Measurements from ENCODE around the gene ZNF784. TPM values are rescaled to one million over a fixed set of nuclear protein-coding genes. Genes with fewer than 3 reads are reported as not detected.

ZNF784 gene, protein sequence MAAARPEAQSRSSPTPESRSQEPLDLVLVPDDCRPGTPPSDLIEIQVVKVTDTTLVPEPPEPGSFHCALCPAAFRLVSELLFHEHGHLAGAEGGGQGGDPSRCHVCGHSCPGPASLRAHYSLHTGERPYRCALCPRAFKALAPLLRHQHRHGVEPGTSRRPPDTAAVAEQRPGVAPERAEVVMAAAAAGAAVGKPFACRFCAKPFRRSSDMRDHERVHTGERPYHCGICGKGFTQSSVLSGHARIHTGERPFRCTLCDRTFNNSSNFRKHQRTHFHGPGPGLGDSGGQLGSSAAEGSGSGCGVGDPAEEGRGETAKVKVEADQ
- total RNA-seq (2014; rRNA removed; shearing (Covaris generic)): 1.7 and 1.8 TPM in 2 replicates
- polyA plus RNA-seq (2015; cell fraction: cytosol; rRNA removed): 1.5 and 1.7 TPM in 2 replicates
- 1.0 and 3.2 TPM in 2 replicates for polyA plus RNA-seq (2015; cell fraction: nucleus; rRNA removed)

DNA sequence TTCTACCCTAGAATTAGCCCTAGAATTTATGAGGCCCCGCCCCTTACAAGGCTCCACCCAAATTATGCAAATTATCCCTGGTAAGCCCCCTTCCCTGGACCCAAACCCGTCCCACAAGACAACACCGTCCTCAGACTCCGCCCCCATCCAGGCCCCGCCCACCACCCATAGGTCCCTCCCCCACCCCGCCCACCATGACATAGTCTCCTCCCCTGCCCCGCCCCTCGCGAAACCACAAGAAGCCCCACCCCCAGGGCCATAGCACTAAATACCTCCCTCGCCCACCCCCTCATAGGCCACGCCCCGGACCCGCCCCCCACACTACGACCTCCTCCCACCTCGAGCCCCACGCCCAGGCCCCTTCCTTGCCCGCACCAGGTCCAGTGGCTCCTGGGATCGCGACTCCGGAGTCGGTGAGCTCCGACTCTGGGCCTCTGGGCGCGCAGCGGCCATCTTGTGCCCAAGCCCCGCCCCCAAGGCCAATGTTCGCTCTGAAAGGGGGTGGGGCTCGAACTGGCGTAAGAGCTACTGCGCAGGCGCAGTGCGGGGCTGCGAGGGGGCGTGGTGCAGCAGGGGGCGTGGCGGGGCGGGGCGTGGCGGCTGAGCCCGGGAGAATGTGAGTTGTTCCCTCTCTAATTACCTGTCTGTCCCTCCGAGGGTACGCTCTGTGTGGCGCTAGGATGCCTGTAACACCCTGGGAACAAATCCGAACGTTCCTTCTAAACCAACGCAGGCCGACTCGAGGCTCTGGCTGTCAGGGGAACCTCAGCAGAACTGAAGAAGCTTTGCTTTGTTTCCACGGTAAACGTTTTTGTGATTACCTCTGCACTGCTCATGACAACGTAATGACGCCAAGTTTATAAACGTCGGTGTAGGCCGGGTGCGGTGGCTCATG, at the start of gene ZNF784:
Gene ZNF784, minus strand, starts transcription at position 458 of the 895 bp plus-strand sequence. Its CDS starts 5 bp downstream, at position 453.
- DNase-seq (ENCODE audit: low read depth, low spot score): peak; percentile 88
- in situ Hi-C loops (cut with HindIII; ENCODE audit: low pct_unique_long_range_greater_than_20kb, low sequenced_read_pairs): no loop called here

DNA sequence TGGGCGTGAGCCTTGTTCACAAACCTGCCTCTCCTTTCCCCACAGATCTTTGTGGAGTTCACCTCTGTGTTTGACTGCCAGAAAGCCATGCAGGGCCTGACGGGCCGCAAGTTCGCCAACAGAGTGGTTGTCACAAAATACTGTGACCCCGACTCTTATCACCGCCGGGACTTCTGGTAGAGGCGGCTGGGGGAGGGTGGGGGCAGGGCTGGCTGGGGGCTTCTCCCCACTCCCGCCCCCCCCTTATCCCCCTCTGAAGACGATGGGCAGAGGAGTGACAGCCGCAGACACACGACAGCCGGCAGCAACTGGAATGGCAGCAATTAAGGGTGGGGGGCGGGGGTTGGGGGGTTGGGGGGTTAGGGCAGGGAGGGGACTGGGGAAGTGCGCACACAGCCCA, 49.5 kb upstream of the ZNF784 start:
- in situ Hi-C loops (cut with HindIII; ENCODE audit: low pct_unique_long_range_greater_than_20kb, low sequenced_read_pairs): no loop called here
- no peak for DNase-seq (ENCODE audit: low read depth, low spot score)

DNA sequence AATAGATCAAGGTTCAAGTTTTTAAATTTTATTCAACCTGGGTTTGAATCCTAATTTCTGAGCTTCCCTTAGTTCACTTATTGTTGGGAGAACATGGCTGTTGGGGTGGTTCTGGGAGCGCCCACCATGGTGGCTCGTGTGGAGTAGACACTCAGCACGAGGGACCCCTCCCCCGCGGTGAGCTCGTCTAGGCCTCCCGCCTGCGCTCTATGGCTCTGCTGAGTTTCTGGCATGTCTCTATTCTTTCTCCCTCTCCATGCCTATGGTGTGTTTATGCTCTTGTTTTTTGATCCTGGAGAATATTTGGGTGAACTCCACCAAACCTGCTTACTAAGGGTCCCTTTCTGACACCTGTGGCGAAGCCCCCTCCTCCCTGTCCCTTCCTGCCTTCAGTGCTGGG, 49.1 kb upstream of the ZNF784 start:
- no peak for DNase-seq (ENCODE audit: low read depth, low spot score)
- in situ Hi-C loops (cut with HindIII; ENCODE audit: low pct_unique_long_range_greater_than_20kb, low sequenced_read_pairs): no loop called here

DNA sequence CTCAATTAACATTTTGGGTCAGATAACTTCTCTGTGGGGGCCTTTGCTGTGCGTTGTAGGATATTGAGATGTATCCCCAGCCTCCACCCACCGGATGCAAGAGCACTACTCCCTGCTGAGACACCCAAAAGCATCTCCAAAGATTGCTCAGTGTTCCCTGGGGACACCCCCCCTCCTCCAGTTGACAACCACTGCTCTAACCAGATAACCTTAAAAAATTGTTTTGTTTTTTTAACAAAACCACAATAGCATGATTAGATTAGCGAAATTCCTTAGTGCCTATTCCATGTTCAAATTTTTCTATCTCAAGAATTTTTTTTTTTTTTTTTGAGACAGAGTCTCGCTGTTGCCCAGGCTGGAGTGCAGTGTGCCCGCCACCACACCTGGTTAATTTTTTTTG, 48.1 kb upstream of the ZNF784 start:
- DNase-seq (ENCODE audit: low read depth, low spot score): no peak
- in situ Hi-C loops (cut with HindIII; ENCODE audit: low pct_unique_long_range_greater_than_20kb, low sequenced_read_pairs): no loop called here

- no peak for DNase-seq (ENCODE audit: low read depth, low spot score)
- in situ Hi-C loops (cut with HindIII; ENCODE audit: low pct_unique_long_range_greater_than_20kb, low sequenced_read_pairs): no loop called here
These were observed 46.6 kb upstream of the ZNF784 start for GRCh38 chr19:55671054-55671378.

GRCh38 chr19:55670280-55671053, 46.1 kb upstream of the ZNF784 start:
- no peak for DNase-seq (ENCODE audit: low read depth, low spot score)

DNA sequence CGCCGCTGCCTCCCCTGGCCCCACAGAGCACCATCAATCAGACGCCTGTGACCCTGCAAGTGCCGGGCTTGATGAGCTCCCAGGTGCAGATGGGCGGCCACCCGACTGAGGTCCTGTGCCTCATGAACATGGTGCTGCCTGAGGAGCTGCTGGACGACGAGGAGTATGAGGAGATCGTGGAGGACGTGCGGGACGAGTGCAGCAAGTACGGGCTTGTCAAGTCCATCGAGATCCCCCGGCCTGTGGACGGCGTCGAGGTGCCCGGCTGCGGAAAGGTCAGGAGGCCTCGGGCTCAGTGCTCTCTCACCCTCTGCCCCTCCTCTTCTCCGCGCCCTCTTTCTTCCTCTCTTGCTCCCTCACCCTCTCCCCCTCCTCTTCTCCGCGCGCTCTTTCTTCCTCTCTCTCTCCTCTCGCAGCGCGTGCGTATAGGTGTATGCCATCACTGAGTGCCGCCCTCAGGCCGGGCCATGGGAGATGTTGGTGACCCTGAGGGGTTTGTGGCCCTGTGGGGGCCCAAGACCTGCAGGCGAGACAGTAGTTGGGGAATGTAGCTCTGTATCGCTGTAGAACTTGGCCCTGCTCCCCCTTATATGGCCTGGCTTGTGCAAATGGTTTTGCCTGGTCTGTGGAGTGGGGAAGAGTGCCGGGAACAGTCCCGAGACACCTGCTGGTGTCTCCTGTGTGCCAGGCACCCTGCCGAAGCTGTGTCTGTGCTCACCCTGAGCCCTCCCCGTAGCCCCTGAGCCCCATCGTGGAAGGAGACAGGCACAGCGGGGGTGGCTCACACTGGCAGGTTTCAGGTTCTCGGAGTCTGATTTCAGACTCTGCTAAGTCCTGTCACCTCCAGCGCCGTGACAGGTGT, 45.3 kb upstream of the ZNF784 start:
- no peak for DNase-seq (ENCODE audit: low read depth, low spot score)
- in situ Hi-C loops (cut with HindIII; ENCODE audit: low pct_unique_long_range_greater_than_20kb, low sequenced_read_pairs): no loop called here

More at GRCh38 chr19:55670280-55671053, 46.1 kb upstream of the ZNF784 start:
- in situ Hi-C loops (cut with HindIII; ENCODE audit: low pct_unique_long_range_greater_than_20kb, low sequenced_read_pairs): no loop called here

GRCh38 chr19:55668603-55669348, 44.4 kb upstream of the ZNF784 start:
- DNase-seq (ENCODE audit: low read depth, low spot score): no peak
- in situ Hi-C loops (cut with HindIII; ENCODE audit: low pct_unique_long_range_greater_than_20kb, low sequenced_read_pairs): no loop called here

GRCh38 chr19:55667958-55668357, 43.6 kb upstream of the ZNF784 start:
- no peak for DNase-seq (ENCODE audit: low read depth, low spot score)
- in situ Hi-C loops (cut with HindIII; ENCODE audit: low pct_unique_long_range_greater_than_20kb, low sequenced_read_pairs): no loop called here

- in situ Hi-C loops (cut with HindIII; ENCODE audit: low pct_unique_long_range_greater_than_20kb, low sequenced_read_pairs): no loop called here
- no peak for DNase-seq (ENCODE audit: low read depth, low spot score)
These were observed 43.1 kb upstream of the ZNF784 start for GRCh38 chr19:55667511-55667910.

GRCh38 chr19:55667006-55667381, 42.6 kb upstream of the ZNF784 start:
- in situ Hi-C loops (cut with HindIII; ENCODE audit: low pct_unique_long_range_greater_than_20kb, low sequenced_read_pairs): no loop called here
- DNase-seq (ENCODE audit: low read depth, low spot score): no peak

DNA sequence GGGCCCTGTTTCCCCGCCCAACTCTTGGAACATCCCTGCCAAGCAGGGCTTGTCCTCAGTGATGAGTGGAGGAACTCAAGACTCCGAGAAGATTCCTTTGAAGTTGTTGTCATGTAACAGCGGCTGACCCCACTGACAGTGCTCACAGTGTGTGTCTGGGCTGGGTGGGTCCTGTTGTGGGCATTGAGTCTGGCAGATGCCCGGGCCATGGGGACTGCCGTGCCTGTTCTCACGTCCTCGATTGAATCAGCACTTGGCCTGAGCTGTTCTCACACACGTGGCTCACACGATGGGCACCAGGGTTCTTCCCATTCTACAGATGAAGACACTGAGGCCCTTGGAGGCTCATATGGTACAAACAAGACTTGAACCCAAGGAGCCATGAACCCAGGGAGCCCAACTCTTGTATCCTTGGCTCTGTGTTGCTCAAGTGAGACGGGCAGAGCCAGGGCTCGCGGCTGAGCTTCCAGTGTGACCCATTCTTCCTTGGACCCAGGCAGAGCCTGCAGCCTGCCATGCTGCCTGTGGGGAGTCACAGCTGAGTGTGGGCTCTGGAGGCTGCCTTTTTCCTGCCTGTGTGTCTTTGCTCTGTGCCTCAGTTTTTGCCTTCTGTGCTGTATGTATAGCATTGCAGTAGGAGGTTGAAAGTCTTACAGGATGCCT, 42.1 kb upstream of the ZNF784 start:
- in situ Hi-C loops (cut with HindIII; ENCODE audit: low pct_unique_long_range_greater_than_20kb, low sequenced_read_pairs): no loop called here
- no peak for DNase-seq (ENCODE audit: low read depth, low spot score)

GRCh38 chr19:55663846-55664536, 39.6 kb upstream of the ZNF784 start:
- in situ Hi-C loops (cut with HindIII; ENCODE audit: low pct_unique_long_range_greater_than_20kb, low sequenced_read_pairs): no loop called here
- no peak for DNase-seq (ENCODE audit: low read depth, low spot score)

- in situ Hi-C loops (cut with HindIII; ENCODE audit: low pct_unique_long_range_greater_than_20kb, low sequenced_read_pairs): no loop called here
- DNase-seq (ENCODE audit: low read depth, low spot score): no peak
These were observed 37.5 kb upstream of the ZNF784 start for GRCh38 chr19:55661826-55662225.

DNA sequence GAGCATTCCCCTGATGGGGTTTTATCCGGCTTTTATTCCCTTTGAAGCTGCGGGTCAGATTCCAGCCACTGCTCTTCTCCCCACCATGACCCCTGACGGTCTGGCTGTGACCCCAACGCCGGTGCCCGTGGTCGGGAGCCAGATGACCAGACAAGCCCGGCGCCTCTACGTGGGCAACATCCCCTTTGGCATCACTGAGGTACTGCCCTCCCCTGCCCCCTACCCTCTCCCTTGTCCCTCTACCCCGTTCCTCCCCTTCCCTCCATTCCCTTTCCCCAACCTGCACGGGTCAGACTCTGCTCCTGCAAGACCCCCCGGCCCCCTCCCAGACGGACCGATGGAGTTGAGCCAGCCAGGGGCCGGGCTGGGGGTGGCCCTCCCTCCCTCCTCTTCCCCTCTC, 36.6 kb upstream of the ZNF784 start:
- no peak for DNase-seq (ENCODE audit: low read depth, low spot score)
- in situ Hi-C loops (cut with HindIII; ENCODE audit: low pct_unique_long_range_greater_than_20kb, low sequenced_read_pairs): no loop called here

- in situ Hi-C loops (cut with HindIII; ENCODE audit: low pct_unique_long_range_greater_than_20kb, low sequenced_read_pairs): no loop called here
- no peak for DNase-seq (ENCODE audit: low read depth, low spot score)
These were observed 36.0 kb upstream of the ZNF784 start for GRCh38 chr19:55660404-55660803.
